HEK293 (cell line): Measurements from ENCODE around the gene TBX3.

ENCODE experiments used
- CTCF ChIA-PET: fragments of 350-600 bp; formaldehyde crosslinking; extraction: SDS; loops from one replicate; lab custom pipeline; 2021; ENCODE audit warnings: antibody characterized with exemption; lab: Yijun Ruan, JAX
- POLR2A ChIA-PET: fragments of 300-600 bp; formaldehyde crosslinking; extraction: SDS; loops from one replicate; lab custom pipeline; 2020; ENCODE audit warnings: antibody characterized with exemption, inconsistent platforms; lab: Yijun Ruan, JAX
- H3K27ac ChIP-seq: fragments of 200-500 bp; sonication (Bioruptor generic); 2 replicates; pipeline ENCODE4 v1.5.1; 2014; ENCODE audit warnings: low read depth, low read length, control low read depth, inconsistent platforms; ENCODE audit errors: extremely low read depth
- H3K36me3 ChIP-seq, 2 experiments: fragments of 200-500 bp in 1 of 2; sonication (Bioruptor generic) in 1 of 2; 1 replicate in 1 of 2; 2 replicates in 1 of 2; pipeline ENCODE4 v1.5.1; 2014 to 2017; ENCODE audit warnings: inconsistent platforms in 2 of 2, low read length in 2 of 2; ENCODE audit not compliant: control insufficient read depth in 2 of 2, insufficient read depth in 1 of 2
- H3K4me1 ChIP-seq: fragments of 200-500 bp; sonication (Bioruptor generic); 2 replicates; pipeline ENCODE4 v1.5.1; 2014; ENCODE audit warnings: mild to moderate bottlenecking, low read length, inconsistent platforms; ENCODE audit not compliant: control insufficient read depth, insufficient read depth
- H3K4me3 ChIP-seq: 2 replicates; pipeline ENCODE4 v1.5.1; 2011; ENCODE audit warnings: low read depth, mild to moderate bottlenecking, control low read depth, low read length, moderate library complexity
- H3K9me3 ChIP-seq: fragments of 200-500 bp; sonication (Bioruptor generic); 2 replicates; pipeline ENCODE4 v1.5.1; 2014; ENCODE audit warnings: low read depth, low read length, inconsistent platforms; ENCODE audit not compliant: control insufficient read depth, insufficient read depth
- ELK4 ChIP-seq: IDR thresholded peaks from 2 replicates; pipeline ENCODE4 v1.6.1; 2011; ENCODE audit warnings: mild to moderate bottlenecking, low read depth, low read length, borderline replicate concordance
- PRDM1 ChIP-seq: fragments of 450-650 bp; formaldehyde crosslinking; IDR thresholded peaks from 2 replicates; pipeline ENCODE4; 2016; ENCODE audit warnings: missing biosample characterization, missing genetic modification characterization
- TSHZ1 ChIP-seq: fragments of 450-650 bp; formaldehyde crosslinking; IDR thresholded peaks from 2 replicates; pipeline ENCODE4 v1.5.1; 2016; ENCODE audit warnings: missing biosample characterization, missing genetic modification characterization, borderline replicate concordance
- ZNF112 ChIP-seq: fragments of 450-650 bp; formaldehyde crosslinking; IDR thresholded peaks from 2 replicates; pipeline ENCODE4 v1.5.0; 2017; ENCODE audit warnings: missing biosample characterization, missing genetic modification characterization
- ZNF133 ChIP-seq: fragments of 450-650 bp; formaldehyde crosslinking; IDR thresholded peaks from 2 replicates; pipeline ENCODE4 v1.5.1; 2016; ENCODE audit warnings: missing biosample characterization, missing genetic modification characterization
- ZNF175 ChIP-seq: fragments of 450-650 bp; formaldehyde crosslinking; IDR thresholded peaks from 2 replicates; pipeline ENCODE4 v1.5.1; 2016; ENCODE audit warnings: missing biosample characterization, missing genetic modification characterization
- ZNF18 ChIP-seq: fragments of 450-650 bp; formaldehyde crosslinking; IDR thresholded peaks from 2 replicates; pipeline ENCODE4 v1.5.1; 2016; ENCODE audit warnings: missing biosample characterization, missing genetic modification characterization
- ZNF48 ChIP-seq: fragments of 450-650 bp; formaldehyde crosslinking; IDR thresholded peaks from 2 replicates; pipeline ENCODE4 v1.5.1; 2016; ENCODE audit warnings: missing biosample characterization, missing genetic modification characterization
- ZNF621 ChIP-seq: fragments of 450-650 bp; formaldehyde crosslinking; IDR thresholded peaks from 2 replicates; pipeline ENCODE4 v1.5.1; 2017; ENCODE audit warnings: missing biosample characterization, missing genetic modification characterization
- ZSCAN18 ChIP-seq: fragments of 450-650 bp; formaldehyde crosslinking; IDR thresholded peaks from 2 replicates; pipeline ENCODE4 v1.5.1; 2016; ENCODE audit warnings: missing biosample characterization, missing genetic modification characterization
- ZSCAN4 ChIP-seq: fragments of 450-650 bp; formaldehyde crosslinking; IDR thresholded peaks from 2 replicates; pipeline ENCODE4 v1.5.1; 2017; ENCODE audit warnings: missing biosample characterization, missing genetic modification characterization
- TF ChIP-seq, protein P1 (sequence below): fragments of 450-650 bp; formaldehyde crosslinking; IDR thresholded peaks from 2 replicates; pipeline ENCODE4 v1.5.1; 2016; ENCODE audit warnings: missing biosample characterization, missing genetic modification characterization

TBX3 gene

DNA sequence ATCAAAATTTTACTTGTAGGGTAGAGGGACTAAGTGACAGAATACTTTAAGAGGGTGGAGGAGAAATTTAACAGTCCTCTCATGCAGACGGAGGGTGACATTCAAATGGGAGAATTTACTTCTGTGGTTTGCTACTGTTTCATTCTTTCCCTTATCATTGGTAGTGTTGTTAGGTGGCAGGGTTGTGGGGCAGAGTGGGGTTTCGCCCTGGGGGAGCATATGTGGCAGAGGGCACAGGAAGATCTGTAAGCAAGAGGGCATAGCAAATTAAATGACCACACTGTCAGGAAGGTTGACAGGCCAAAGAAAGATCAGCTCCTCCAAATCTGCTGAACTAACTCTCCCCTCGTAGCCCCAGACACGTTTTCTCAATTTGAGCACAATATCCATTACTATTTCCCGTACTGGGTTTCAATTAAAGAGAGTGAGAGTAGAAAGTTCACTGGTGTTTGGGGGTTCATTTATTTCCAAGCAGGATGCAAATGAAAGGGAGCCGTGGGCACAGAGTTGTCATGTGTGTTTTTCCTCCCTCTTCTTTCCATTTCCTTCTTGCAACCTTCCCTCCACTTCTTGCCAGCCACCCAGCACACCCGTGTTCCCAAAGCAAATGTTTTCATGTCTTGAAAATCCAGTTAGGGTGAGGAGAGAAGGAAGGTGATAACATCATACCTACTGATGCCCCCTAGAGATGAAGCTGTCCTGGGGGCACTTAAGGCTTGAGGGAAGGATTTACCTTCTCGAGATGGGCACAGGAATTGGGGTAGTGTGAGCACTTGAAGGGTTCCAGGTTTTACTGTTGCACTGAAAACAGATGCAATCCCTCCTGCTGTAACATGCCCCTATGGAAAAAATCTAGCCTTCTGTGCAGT lies 6.5 kb upstream of the TBX3 start:
- CTCF ChIA-PET: no interaction called here
- H3K36me3 ChIP-seq: no peaks in the 10 kb centered on the region

GRCh38 chr12:114689075-114689994 lies 5.4 kb upstream of the TBX3 start:
- TF ChIP-seq ELK4 (no peak), PRDM1 (tag by site-specific recombination) (peak; percentile 2; the same call in 1 of the 2 replicates)
- Histone ChIP-seq H3K36me3 (no peaks in the 10 kb centered on the region), H3K4me3 (no peak overlapping the region), H3K9me3 (no peaks in the 10 kb centered on the region), H3K4me1 (peaks cover 7% of the 10 kb centered on the region), H3K27ac (no peak overlapping the region)
- POLR2A ChIA-PET: interaction anchor here (0.5 kb wide), 1 partner anchor 57 kb away, joined by 3 read pairs; no protein-coding TSS in a partner anchor
- CTCF ChIA-PET: no interaction called here

More for the DNA sequence above, 6.5 kb upstream of the TBX3 start:
- Histone ChIP-seq H3K27ac (no peak overlapping the region), H3K9me3 (no peaks in the 10 kb centered on the region), H3K4me1 (peaks cover 7% of the 10 kb centered on the region), H3K4me3 (no peak overlapping the region)
- no peak for TF ChIP-seq ZNF112
- TF ChIP-seq ZNF48: no peak
- TF ChIP-seq, protein P1, sequence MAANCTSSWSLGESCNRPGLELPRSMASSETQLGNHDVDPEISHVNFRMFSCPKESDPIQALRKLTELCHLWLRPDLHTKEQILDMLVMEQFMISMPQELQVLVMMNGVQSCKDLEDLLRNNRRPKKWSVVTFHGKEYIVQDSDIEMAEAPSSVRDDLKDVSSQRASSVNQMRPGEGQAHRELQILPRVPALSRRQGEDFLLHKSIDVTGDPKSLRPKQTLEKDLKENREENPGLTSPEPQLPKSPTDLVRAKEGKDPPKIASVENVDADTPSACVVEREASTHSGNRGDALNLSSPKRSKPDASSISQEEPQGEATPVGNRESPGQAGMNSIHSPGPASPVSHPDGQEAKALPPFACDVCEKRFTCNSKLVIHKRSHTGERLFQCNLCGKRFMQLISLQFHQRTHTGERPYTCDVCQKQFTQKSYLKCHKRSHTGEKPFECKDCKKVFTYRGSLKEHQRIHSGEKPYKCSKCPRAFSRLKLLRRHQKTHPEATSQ (tag by site-specific recombination): no peak
- TF ChIP-seq ZNF18 (tag by site-specific recombination): no peak
- no peak for TF ChIP-seq ZSCAN18
- TF ChIP-seq ZNF133 (tag by site-specific recombination): 0 out of 2 replicates have a peak, but pooled peaks have one; percentile 38
- POLR2A ChIA-PET: no interaction called here

GRCh38 chr12:114688256-114688845 lies 4.4 kb upstream of the TBX3 start:
- Histone ChIP-seq H3K36me3 (no peaks in the 10 kb centered on the region), H3K4me1 (peaks cover 4% of the 10 kb centered on the region), H3K4me3 (no peak overlapping the region), H3K9me3 (no peaks in the 10 kb centered on the region), H3K27ac (no peak overlapping the region)
- CTCF ChIA-PET: no interaction called here
- POLR2A ChIA-PET: interaction anchor here (0.5 to 0.6 kb wide), 2 partner anchors 15 to 58 kb away, joined by 3 to 5 read pairs; no protein-coding TSS in a partner anchor
- TF ChIP-seq ZSCAN4 (tag by site-specific recombination): no peak
- no peak for TF ChIP-seq TSHZ1 (tag by site-specific recombination)
- no peak for TF ChIP-seq ZNF621 (tag by site-specific recombination)
- TF ChIP-seq ZNF175 (tag by site-specific recombination): no peak
